Lung microvascular endothelial cell (primary cell): ENCODE data around the gene RAB9A. TPM values are rescaled to one million over a fixed set of nuclear protein-coding genes. Genes with fewer than 3 reads are reported as not detected.
A peak's percentile ranks its signal among the peaks of the same experiment; 100 is the strongest.
"Not testable (repeated sequence)": the region's sequence is repeated elsewhere in the genome, so short reads cannot be mapped to it uniquely, and the experiment has no call there.

Experiments
- DNase-seq, 2 donors: peaks; one replicate each; pipeline versions ENCODE4 v3.0.0 to v3.0.0-alpha.2; 2010; ENCODE audit warnings: low read depth in 2 of 2
- total RNA-seq: library from RNA; depleted of rRNA; stranded (reverse); fragments of >200 nt; gene quantifications from 2 replicates; pipeline ENCODE4 v1.2.1, GENCODE V29; 2014

RAB9A gene
- total RNA-seq, 1 donor from 2014 or later, result 17.5 TPM

DNA sequence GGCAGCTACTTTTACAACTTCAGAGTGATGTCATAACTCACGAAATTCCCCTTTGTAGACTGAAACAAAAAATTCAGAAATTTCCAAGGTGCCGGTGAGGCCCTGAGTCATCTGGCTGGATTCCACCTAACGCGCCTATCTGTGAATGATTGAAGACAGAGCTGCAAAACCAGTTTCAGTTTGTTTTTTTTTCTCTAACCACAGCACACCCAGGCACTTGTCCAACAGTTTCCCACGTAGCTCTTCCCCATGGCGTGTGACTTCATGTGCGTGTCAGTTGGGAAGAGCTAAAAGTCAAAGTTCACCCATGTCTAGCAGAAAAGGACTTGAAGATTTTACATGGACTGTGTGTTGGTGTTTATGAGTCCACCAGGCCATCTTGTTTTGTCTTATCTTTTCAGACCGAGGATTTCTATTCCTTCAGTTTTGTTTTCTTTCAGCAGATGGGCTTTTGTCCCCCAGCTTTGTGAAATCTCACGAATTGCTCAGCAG lies 19.6 kb upstream of the RAB9A start:
- peak; percentile 88 to 93 for DNase-seq

DNA sequence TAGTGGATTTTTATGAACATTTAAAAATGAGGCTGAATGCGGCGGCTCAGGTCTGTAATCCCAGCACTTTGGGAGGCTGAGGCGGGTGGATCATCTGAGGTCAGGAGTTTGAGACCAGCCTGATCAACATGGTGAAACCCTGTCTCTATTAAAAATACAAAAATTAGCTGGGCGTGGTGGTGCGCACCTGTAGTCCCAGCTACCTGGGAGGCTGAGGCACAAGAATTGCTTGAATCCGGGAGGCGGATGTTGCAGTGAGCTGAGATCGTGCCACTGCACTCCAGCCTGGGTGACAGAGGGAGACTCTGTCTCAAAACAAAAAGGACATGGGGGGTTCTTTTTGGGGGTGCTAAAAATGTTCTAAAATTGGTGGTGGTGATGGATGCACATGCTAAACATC lies 19.2 kb upstream of the RAB9A start:
- not testable (repeated sequence) for DNase-seq

GRCh38 chrX:13670197-13670596 lies 18.7 kb upstream of the RAB9A start:
- no peak for DNase-seq

GRCh38 chrX:13673016-13673415 lies 15.9 kb upstream of the RAB9A start:
- no peak for DNase-seq

DNA sequence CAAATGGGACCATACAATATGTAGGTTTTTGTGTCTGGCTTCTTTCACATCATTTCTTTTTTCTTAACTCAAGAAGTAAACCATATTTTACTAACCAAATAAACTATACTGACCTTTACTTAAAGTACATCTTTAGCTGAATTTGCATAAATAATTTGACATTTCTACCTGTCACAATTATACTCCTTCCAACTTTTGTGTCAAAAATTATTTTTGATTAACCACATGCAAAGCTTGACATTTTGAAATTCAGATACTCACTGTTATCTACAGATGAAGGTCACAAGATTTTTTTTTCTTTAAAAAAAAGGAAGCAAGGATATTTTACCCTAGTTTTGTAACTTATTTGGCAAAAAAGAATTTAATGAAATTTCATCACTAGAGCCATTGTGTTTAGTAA lies 12.0 kb upstream of the RAB9A start:
- no peak for DNase-seq

DNA sequence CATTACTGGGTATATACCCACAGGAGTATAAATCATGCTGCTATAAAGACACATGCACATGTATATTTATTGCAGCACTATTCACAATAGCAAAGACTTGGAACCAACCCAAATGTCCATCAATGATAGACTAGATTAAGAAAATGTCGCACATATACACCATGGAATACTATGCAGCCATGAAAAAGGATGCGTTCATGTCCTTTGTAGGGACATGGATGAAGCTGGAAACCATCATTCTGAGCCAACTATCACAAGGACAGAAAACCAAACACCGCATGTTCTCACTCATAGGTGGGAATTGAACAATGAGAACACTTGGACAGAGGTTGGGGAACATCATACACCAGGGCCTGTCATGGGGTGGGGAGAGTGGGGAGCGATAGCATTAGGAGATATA lies 9.2 kb upstream of the RAB9A start:
- DNase-seq, result not testable (repeated sequence)

DNA sequence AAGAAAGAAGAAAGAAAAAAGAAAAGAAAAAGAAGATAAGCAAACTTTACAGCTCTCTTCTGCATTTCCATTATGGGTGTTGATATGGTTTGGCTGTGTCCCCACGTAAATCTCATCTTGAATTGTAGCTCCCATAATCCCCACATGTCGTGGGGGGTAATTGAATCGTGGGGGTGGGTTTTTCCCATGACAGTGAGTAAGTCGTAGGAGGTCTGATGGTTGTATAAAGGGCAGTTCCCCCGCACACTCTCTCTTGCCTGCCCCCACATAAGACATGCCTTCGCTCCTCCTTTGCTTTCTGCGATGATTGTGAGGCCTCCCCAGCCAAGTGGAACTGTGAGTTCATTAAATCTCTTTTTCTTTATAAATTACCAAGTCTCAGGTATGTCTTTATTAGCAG lies 7.3 kb upstream of the RAB9A start:
- no peak for DNase-seq

- no peak for DNase-seq
Measured at GRCh38 chrX:13684361-13684760, 4.6 kb upstream of the RAB9A start.

GRCh38 chrX:13685126-13685763 lies 3.7 kb upstream of the RAB9A start:
- DNase-seq, result no peak

- no peak for DNase-seq
Measured at GRCh38 chrX:13687203-13687602, 1.7 kb upstream of the RAB9A start.

GRCh38 chrX:13688384-13688957 lies 457 bp upstream of the RAB9A start:
- no peak for DNase-seq

- DNase-seq, result peak; percentile 21 to 33
Measured at GRCh38 chrX:13689741-13690211, 848 bp downstream of the RAB9A start.

DNA sequence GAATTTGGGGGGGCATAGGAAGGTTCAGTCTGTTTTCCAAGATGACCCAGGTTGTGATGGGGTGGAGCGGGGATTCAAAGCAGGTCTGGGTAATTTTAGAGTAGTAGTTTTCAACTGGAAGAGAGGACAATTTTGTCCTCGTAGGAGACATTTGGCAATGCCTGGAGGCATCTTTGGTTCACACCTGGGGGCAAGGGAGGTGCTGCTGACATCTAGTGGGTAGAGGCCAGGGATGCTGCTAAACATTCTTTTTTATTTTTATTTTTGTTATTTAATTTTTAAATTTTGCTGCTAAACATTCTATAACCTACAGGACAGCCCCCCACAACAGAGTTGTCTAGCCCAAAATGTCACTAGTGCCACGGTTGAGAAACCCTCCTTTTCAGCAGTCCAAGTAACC lies 1.9 kb downstream of the RAB9A start:
- no peak for DNase-seq

- DNase-seq, result no peak
Measured at GRCh38 chrX:13691841-13692371, 3.0 kb downstream of the RAB9A start.

- no peak for DNase-seq
Measured at GRCh38 chrX:13692771-13693231, 3.9 kb downstream of the RAB9A start.

DNA sequence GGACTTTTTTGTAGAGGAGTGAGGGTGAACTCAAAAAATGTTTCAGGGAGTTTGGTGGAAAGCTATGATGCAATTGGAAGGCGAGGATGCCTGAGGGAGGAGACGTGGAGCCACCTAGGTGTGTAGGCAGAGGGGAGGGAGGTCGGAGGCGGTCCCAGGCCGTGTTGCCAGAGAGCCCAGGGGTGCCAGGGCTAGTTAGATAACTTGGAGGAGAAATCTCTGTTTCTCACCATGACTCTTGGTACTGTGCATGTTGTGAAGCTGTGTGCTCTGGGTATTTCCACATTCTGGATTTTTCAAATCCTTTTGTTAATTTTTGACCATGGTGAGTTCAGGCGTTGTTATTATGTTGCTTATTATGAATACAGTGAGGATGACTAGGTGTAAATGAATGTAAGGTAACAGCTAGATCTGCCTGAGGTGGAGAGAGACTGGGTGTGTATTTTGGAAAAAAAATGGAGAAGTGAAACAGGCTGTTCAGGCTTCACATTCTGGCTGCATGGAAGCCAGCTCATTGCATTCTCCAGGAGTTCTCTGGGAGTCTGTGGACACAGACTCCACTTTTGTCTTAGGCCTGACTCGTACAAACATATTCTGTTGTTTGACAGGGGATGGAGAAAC lies 4.5 kb downstream of the RAB9A start:
- no peak for DNase-seq

DNA sequence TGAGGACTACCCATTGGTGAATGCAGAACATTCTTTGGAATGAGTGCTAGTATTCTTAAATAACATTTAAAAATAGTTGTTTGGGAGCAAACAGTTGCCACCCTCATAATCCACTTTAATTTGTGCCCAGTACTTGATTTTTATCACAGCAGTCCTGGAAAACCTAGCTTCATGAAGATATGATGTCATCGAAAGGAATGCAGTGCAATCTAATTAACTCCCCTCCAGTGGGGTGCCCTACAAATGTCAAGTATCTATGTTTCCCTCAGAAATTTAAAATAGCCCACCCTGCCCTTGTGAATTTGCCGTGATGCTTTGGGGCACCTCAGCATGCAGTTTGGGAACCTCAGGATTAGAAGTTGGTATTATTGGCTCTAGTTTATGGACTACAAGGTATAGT lies 5.4 kb downstream of the RAB9A start:
- no peak for DNase-seq

DNA sequence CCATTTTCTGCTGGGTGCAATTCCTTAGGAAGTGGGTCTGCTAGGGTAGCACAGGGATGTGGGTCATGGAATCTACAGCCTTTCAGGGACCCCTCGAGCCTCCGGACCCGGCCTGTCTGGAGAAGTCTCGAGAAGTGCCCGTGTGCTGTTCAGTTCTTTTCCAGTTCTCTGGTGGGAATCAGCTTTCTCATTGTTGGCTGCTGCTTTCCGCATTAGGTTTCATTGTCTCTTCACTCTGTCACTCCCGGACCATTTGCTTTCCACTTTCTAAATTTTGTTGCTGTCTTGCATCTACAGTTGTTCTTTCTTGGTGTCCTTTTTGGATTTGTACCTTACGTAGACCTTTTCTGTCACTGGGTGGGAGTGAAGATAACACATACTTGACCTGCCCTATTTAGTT lies 6.1 kb downstream of the RAB9A start:
- no peak for DNase-seq

DNA sequence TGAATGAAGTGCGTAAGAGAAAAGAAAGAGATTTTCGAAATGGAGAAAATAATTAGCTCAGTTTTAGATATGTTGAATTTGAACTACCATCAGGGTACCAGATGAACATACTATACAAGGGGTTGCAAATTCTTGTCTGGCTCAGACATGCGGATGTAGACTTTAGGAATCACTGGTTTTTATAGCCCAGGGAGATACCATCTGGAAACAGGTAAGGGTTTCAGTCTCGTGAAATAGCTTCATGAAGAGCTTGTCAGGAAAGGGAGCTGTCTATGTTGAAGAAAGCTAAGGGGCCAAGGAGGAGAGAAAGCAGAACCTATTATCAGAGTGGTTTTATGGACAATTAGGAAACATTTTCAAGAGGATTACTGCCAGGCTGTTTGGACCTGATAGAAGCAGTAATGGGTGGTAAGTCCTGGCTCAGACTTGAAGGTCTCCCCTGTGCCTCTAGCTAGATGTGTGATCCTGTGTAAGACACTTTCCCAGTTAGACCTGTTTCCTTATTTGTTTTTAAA lies 6.7 kb downstream of the RAB9A start:
- no peak for DNase-seq

DNA sequence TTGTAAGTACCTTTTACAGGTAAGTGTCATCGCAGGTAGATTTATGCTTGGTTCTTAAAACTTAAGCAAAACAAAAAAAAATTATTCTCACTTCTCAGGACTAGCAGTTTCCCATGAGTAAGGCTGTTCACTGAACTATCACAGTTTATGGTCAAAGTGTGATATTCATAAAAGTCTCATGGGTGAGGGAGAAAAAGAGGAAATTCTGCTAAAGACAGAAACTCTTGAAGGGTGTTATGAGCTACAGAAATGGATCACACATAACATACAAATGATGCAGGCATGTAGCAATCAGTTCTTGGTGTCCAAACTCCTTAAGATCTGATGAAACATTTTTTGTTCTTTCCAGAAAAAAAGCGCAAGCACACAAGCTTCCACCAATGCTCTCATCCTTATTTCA lies 8.5 kb downstream of the RAB9A start:
- DNase-seq, result no peak

GRCh38 chrX:13697976-13698375 lies 9.0 kb downstream of the RAB9A start:
- DNase-seq, result no peak

DNA sequence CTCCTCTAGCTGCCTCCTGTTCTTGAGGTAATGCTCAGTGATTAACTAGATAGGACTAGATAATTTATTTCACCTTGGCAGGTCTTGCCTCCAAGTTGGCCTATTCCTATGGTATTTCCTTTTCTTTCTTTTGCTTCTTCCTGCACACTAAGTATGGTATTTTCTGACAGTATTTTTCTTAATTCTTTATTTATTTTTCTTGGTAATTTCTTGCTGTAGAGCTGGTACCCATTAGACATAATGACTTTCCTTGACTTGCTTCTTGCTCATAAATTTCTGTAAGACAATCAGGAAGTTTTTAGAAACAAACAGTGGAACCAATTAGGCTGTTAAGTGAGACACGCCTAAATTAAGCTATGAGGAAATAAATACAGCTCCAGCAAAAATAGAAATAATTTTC lies 9.5 kb downstream of the RAB9A start:
- DNase-seq, result no peak
